ENCODE results near the gene HLA-DRB1.
"Not testable (repeated sequence)": the region's sequence is repeated elsewhere in the genome, so short reads cannot be mapped to it uniquely, and the experiment has no call there.

Gene HLA-DRB1

GRCh38 chr6:32577493-32577892 lies 12.2 kb downstream of the HLA-DRB1 start:
- not testable (repeated sequence) for H3K27me3 ChIP-seq (ENCODE audit: control insufficient read depth, insufficient read depth, low read length); H3K36me3 ChIP-seq (ENCODE audit: control insufficient read depth, insufficient read depth, low read length); H3K9ac ChIP-seq (ENCODE audit: low read depth, low read length); H3K4me3 ChIP-seq (ENCODE audit: low read depth, low read length); H3K9me3 ChIP-seq (ENCODE audit: control insufficient read depth, insufficient read depth, low read length); H3K4me1 ChIP-seq (ENCODE audit: control insufficient read depth, insufficient read depth, low read length)

GRCh38 chr6:32576250-32576649 lies 13.4 kb downstream of the HLA-DRB1 start:
- Histone ChIP-seq H3K4me3 (ENCODE audit: low read depth, low read length) (no peak overlapping the region), H3K9me3 (ENCODE audit: control insufficient read depth, insufficient read depth, low read length) (no peaks in the 10 kb centered on the region), H3K9ac (ENCODE audit: low read depth, low read length) (no peak overlapping the region), H3K27me3 (ENCODE audit: control insufficient read depth, insufficient read depth, low read length) (no peaks in the 10 kb centered on the region), H3K36me3 (ENCODE audit: control insufficient read depth, insufficient read depth, low read length) (no peaks in the 10 kb centered on the region), H3K4me1 (ENCODE audit: control insufficient read depth, insufficient read depth, low read length) (no peaks in the 10 kb centered on the region)

DNA sequence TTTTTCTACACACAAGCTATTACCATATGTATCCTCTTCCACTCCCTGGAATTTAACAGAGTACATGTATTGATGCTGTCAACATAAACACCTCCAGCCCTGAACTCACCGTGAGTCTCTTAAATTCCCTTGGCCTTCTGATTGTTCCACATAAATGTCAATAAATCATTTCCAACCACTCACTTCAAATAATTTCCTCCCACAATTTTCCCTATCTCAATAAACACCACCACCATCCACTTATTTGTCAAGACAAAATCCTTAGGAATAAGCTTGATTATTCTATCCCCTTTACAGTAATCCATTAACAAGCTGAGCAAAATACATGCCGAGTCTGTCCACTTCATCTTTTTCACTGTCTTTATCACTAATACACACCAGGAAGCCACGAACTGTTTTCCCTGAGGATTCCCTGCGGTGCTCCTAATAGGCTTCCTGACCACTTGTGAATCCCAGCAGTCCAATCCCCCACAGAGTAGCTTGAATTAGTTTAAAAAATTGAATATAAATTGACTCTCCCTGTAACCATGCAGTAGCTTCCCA lies 19.2 kb downstream of the HLA-DRB1 start:
- no peaks in the 10 kb centered on the region for H3K27me3 ChIP-seq (ENCODE audit: control insufficient read depth, insufficient read depth, low read length)
- H3K36me3 ChIP-seq (ENCODE audit: control insufficient read depth, insufficient read depth, low read length) = no peaks in the 10 kb centered on the region
- H3K9ac ChIP-seq (ENCODE audit: low read depth, low read length) = no peak overlapping the region

DNA sequence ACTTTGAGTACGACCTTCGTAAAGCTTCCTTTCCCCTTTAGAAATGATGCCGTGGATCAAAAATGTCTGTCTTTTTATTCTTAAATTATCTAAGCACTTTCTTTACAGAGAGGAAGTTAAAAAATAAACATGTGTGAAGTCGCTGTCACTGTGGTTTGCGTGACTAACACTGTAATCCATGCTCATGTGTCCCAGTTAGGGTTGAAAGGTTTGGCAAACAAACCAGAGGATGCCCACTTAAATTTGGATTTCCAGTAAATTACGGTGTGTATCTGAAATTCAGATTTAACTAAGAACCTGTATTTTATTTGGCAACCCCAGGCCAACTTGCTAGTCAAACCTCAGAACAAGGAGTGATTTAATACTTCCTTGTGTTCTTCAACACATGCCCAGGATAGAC lies 21.1 kb downstream of the HLA-DRB1 start:
- H3K4me1 ChIP-seq (ENCODE audit: control insufficient read depth, insufficient read depth, low read length) = no peaks in the 10 kb centered on the region
- no peaks in the 10 kb centered on the region for H3K27me3 ChIP-seq (ENCODE audit: control insufficient read depth, insufficient read depth, low read length)
- no peak overlapping the region for H3K4me3 ChIP-seq (ENCODE audit: low read depth, low read length)
- no peak overlapping the region for H3K9ac ChIP-seq (ENCODE audit: low read depth, low read length)
- H3K36me3 ChIP-seq (ENCODE audit: control insufficient read depth, insufficient read depth, low read length) = no peaks in the 10 kb centered on the region
- H3K9me3 ChIP-seq (ENCODE audit: control insufficient read depth, insufficient read depth, low read length) = no peaks in the 10 kb centered on the region

More for the DNA sequence above, 19.2 kb downstream of the HLA-DRB1 start:
- H3K4me3 ChIP-seq (ENCODE audit: low read depth, low read length) = no peak overlapping the region
- H3K9me3 ChIP-seq (ENCODE audit: control insufficient read depth, insufficient read depth, low read length) = no peaks in the 10 kb centered on the region
- H3K4me1 ChIP-seq (ENCODE audit: control insufficient read depth, insufficient read depth, low read length) = no peaks in the 10 kb centered on the region

- H3K4me3 ChIP-seq (ENCODE audit: low read depth, low read length) = no peak overlapping the region
- H3K27me3 ChIP-seq (ENCODE audit: control insufficient read depth, insufficient read depth, low read length) = no peaks in the 10 kb centered on the region
- no peak overlapping the region for H3K9ac ChIP-seq (ENCODE audit: low read depth, low read length)
- no peaks in the 10 kb centered on the region for H3K36me3 ChIP-seq (ENCODE audit: control insufficient read depth, insufficient read depth, low read length)
- no peaks in the 10 kb centered on the region for H3K4me1 ChIP-seq (ENCODE audit: control insufficient read depth, insufficient read depth, low read length)
- no peaks in the 10 kb centered on the region for H3K9me3 ChIP-seq (ENCODE audit: control insufficient read depth, insufficient read depth, low read length)
Observed at GRCh38 chr6:32566957-32567356, 22.7 kb downstream of the HLA-DRB1 start.

GRCh38 chr6:32565511-32565910 lies 24.1 kb downstream of the HLA-DRB1 start:
- no peaks in the 10 kb centered on the region for H3K4me1 ChIP-seq (ENCODE audit: control insufficient read depth, insufficient read depth, low read length)
- H3K36me3 ChIP-seq (ENCODE audit: control insufficient read depth, insufficient read depth, low read length) = no peaks in the 10 kb centered on the region
- H3K4me3 ChIP-seq (ENCODE audit: low read depth, low read length) = no peak overlapping the region
- no peak overlapping the region for H3K9ac ChIP-seq (ENCODE audit: low read depth, low read length)
- H3K27me3 ChIP-seq (ENCODE audit: control insufficient read depth, insufficient read depth, low read length) = no peaks in the 10 kb centered on the region
- no peaks in the 10 kb centered on the region for H3K9me3 ChIP-seq (ENCODE audit: control insufficient read depth, insufficient read depth, low read length)

- H3K4me3 ChIP-seq (ENCODE audit: low read depth, low read length) = no peak overlapping the region
- no peak overlapping the region for H3K9ac ChIP-seq (ENCODE audit: low read depth, low read length)
- no peaks in the 10 kb centered on the region for H3K36me3 ChIP-seq (ENCODE audit: control insufficient read depth, insufficient read depth, low read length)
- H3K4me1 ChIP-seq (ENCODE audit: control insufficient read depth, insufficient read depth, low read length) = no peaks in the 10 kb centered on the region
- no peaks in the 10 kb centered on the region for H3K27me3 ChIP-seq (ENCODE audit: control insufficient read depth, insufficient read depth, low read length)
- H3K9me3 ChIP-seq (ENCODE audit: control insufficient read depth, insufficient read depth, low read length) = no peaks in the 10 kb centered on the region
Observed at GRCh38 chr6:32562940-32563339, 26.7 kb downstream of the HLA-DRB1 start.

GRCh38 chr6:32559747-32560146 lies 29.9 kb downstream of the HLA-DRB1 start:
- Histone ChIP-seq H3K4me1 (ENCODE audit: control insufficient read depth, insufficient read depth, low read length) (no peaks in the 10 kb centered on the region), H3K36me3 (ENCODE audit: control insufficient read depth, insufficient read depth, low read length) (no peaks in the 10 kb centered on the region), H3K4me3 (ENCODE audit: low read depth, low read length) (no peak overlapping the region), H3K9me3 (ENCODE audit: control insufficient read depth, insufficient read depth, low read length) (no peaks in the 10 kb centered on the region), H3K9ac (ENCODE audit: low read depth, low read length) (no peak overlapping the region), H3K27me3 (ENCODE audit: control insufficient read depth, insufficient read depth, low read length) (no peaks in the 10 kb centered on the region)

GRCh38 chr6:32558426-32559057 lies 31.1 kb downstream of the HLA-DRB1 start:
- Histone ChIP-seq H3K4me3 (ENCODE audit: low read depth, low read length) (no peak overlapping the region), H3K36me3 (ENCODE audit: control insufficient read depth, insufficient read depth, low read length) (no peaks in the 10 kb centered on the region), H3K27me3 (ENCODE audit: control insufficient read depth, insufficient read depth, low read length) (no peaks in the 10 kb centered on the region), H3K4me1 (ENCODE audit: control insufficient read depth, insufficient read depth, low read length) (no peaks in the 10 kb centered on the region), H3K9me3 (ENCODE audit: control insufficient read depth, insufficient read depth, low read length) (no peaks in the 10 kb centered on the region), H3K9ac (ENCODE audit: low read depth, low read length) (no peak overlapping the region)

- Histone ChIP-seq H3K9me3 (ENCODE audit: control insufficient read depth, insufficient read depth, low read length) (no peaks in the 10 kb centered on the region), H3K27me3 (ENCODE audit: control insufficient read depth, insufficient read depth, low read length) (no peaks in the 10 kb centered on the region), H3K9ac (ENCODE audit: low read depth, low read length) (no peak overlapping the region), H3K36me3 (ENCODE audit: control insufficient read depth, insufficient read depth, low read length) (no peaks in the 10 kb centered on the region), H3K4me3 (ENCODE audit: low read depth, low read length) (no peak overlapping the region), H3K4me1 (ENCODE audit: control insufficient read depth, insufficient read depth, low read length) (no peaks in the 10 kb centered on the region)
Observed at GRCh38 chr6:32554116-32554965, 35.3 kb downstream of the HLA-DRB1 start.

- Histone ChIP-seq H3K4me3 (ENCODE audit: low read depth, low read length) (no peak overlapping the region), H3K27me3 (ENCODE audit: control insufficient read depth, insufficient read depth, low read length) (no peaks in the 10 kb centered on the region), H3K4me1 (ENCODE audit: control insufficient read depth, insufficient read depth, low read length) (no peaks in the 10 kb centered on the region), H3K9me3 (ENCODE audit: control insufficient read depth, insufficient read depth, low read length) (no peaks in the 10 kb centered on the region), H3K9ac (ENCODE audit: low read depth, low read length) (no peak overlapping the region), H3K36me3 (ENCODE audit: control insufficient read depth, insufficient read depth, low read length) (no peaks in the 10 kb centered on the region)
Observed at GRCh38 chr6:32553037-32553742, 36.5 kb downstream of the HLA-DRB1 start.

Measured in iPS-15b (cell line).